GM19372 (cell line): ENCODE data around the gene TIMM17A.

Experiments
- ATAC-seq: cut with Tn5 transposase; IDR thresholded peaks from one replicate; pipeline ENCODE4 v1.9.1; 2021; ENCODE audit warnings: mild to moderate bottlenecking, low read depth, moderate library complexity; ENCODE audit not compliant: unreplicated experiment

Gene TIMM17A

GRCh38 chr1:201955009-201955728 lies at the start of gene TIMM17A:
TSS of gene TIMM17A (plus strand) at chr1:201955503. CDS start at chr1:201955527, 24 bp downstream.
- ATAC-seq, result peak; percentile 99

GRCh38 chr1:201906336-201906735 lies 49.0 kb upstream of the TIMM17A start:
- ATAC-seq, result no peak

DNA sequence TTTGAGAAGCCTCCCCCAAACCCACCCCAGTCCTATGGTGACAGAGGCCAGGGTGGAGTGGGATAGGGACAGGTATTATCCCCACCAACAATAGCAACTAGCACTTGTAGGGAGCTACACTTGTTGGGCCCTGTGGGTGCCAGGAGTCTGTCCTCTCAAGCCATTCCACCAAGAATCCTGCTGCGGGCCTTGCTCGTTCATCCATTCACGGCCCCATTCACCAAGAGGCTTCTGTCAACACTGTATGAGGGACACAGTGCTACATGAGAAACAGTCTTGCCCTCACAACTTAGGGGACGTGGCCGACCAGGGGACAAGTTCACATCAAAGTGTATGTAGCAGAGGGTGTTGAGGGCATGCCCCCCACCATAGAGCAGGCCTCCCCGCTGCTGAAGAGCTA lies 47.7 kb upstream of the TIMM17A start:
- no peak for ATAC-seq

DNA sequence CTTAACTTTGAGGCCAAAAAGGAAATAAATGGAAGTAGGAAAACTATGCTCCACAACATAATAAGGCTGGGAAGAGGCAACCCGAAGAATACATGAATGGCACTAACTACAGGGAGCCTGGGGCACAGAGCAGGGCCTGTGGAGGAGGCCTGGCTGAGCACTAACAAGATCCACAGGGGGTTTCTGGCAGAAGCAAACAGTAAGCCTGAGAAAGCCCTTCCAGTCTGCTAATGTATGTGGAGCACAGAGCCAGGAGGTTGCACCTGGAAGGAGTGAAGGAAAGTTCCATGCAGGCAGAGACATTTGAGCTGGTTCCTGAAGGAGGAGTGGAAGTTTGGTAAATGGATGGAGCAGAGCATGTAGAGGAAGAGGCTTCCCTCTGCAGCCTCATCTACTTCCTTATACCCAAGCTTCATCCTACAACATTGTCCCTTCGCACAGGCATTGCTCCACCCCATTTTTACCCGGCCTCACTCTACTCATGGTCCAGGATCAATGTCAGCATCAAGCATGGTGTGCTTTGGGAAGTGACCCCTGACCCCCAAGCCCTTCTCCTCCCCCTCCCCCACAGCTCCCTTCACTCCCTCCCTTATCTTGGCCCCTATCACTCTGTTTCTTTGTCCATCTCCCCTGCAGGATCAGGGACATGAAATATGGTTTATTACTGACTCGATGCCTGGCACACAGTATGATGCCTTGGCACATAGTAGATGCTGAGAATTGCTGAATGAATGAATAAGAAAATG lies 43.3 kb upstream of the TIMM17A start:
- no peak for ATAC-seq

DNA sequence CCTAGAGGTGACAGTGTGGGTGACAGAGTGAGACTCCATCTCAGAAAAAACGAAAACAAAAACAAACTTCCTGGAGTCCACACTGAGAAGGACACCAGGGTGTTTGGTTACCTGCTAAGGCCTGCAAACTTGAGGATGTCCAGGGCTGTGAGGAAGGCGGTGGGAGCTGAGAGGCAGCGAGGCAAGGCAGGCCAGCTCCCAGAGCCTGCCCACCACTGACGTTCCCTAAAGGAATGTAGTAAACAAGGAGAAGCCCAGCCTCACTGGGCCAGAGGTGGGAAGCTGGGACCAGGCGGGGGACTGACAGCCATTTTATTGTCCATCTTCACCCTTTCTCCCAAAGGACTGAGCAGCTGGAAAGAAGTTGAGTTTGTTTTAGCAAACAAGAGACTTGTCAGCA lies 42.5 kb upstream of the TIMM17A start:
- no peak for ATAC-seq

DNA sequence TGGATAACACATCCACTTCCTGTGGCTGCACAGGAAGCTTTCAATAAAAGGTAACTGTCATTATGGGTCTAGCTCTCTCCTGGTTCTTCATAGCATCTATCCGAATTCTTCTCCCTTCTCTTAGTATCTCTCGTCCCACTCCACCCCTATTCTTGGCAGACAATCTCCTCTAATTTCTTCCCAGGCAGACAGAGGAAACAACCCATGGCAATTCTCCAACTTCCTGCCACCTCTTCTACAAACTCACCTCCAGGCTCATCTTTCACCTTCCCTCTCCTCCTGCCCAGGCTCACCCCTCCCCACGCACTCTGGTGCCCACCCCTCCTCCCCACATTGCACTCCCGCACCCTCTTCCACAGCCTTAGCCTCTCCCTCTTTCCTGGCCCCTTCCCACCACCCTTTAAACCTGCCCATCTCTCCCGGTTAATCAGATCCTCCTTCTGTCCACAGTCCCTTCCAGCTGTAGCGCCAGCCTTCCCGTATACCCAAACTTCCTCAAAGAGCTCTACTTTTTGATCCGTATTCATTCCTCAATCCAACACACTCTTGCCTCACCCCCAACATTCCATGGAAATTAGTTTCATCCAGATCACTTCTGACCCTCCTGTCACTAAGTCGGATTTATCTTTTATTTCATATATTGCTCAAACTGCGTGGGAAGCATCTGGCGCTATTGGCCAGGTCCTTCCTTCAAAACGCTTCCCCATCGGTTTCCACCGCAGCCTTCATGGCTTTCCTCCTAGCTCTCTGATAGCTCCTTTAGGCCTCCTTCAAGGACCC lies 40.7 kb upstream of the TIMM17A start:
- ATAC-seq, result no peak

GRCh38 chr1:201916649-201917249 lies 38.6 kb upstream of the TIMM17A start:
- no peak for ATAC-seq

GRCh38 chr1:201917362-201918033 lies 37.8 kb upstream of the TIMM17A start:
- no peak for ATAC-seq

DNA sequence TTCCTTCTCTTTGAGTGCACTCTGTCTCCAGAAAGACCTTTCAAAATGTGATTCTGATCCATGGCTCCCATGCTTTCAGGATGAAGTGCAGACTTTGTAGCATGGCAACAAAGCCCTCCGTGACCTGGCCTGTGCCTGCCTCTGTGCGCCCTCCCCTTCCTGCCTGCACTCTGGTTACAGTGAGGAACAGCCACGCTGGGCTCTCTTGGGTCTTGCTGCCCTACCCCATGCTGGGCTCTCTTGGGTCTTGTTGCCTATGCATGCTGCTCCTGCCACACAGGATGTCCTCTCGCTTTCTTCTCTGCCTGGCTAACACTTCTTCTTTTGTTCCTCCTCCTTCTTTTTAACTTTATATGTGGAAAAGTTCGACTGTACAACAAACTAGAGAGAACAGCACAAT lies 37.0 kb upstream of the TIMM17A start:
- ATAC-seq, result no peak

- ATAC-seq, result no peak
Measured at GRCh38 chr1:201921952-201922558, 33.2 kb upstream of the TIMM17A start.

- ATAC-seq, result no peak
Measured at GRCh38 chr1:201925301-201925567, 30.1 kb upstream of the TIMM17A start.

DNA sequence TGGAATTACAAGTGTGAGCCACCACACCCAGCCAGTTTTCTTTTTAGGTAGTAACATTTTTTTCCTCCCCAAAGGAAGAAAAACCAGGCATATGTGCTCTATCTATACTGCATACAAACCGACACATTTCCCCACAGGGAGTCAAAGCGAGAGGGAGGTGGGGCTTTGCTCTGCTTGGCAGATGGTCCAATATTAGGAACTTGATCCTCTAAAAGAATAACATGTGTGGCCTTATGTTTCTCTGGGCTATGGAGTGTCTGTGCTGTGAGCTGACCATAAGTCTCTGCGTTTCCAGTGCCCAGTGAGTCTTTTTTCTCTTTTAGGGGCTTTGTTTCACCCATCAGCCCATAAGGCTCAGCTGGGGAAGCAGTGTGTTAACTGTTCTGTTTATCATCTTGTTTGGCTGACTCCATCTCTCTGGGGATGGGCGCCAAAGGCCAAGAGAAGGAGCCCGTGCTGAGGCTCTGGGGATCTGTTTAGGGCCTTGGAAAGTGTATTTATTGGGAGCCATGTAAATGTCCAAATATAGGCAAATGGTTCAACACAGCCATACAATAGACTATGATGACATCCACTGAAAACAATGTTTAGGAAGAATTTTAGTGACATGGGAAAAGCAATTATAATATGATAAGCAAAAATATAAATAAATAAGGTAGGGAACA lies 29.2 kb upstream of the TIMM17A start:
- no peak for ATAC-seq

- ATAC-seq, result no peak
Measured at GRCh38 chr1:201928266-201928665, 27.0 kb upstream of the TIMM17A start.

DNA sequence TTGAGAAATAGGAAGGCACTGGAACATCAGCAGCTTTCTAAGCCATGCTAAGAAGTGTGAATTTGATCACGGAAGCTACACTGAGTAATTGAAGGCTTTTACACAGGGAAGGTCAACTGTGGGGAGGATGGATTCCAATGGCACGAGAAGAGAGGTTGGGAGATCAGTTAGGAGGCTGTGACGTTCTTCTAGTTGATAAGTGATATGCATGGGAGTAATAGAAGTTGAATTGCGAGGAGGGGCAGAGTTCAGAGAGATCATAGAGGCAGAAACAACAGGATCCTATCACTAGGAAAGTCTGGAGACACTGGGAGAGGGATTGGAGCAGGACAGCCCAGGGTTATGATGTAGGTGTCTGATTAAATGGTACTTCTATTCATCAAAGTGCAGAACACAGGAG lies 25.2 kb upstream of the TIMM17A start:
- no peak for ATAC-seq

DNA sequence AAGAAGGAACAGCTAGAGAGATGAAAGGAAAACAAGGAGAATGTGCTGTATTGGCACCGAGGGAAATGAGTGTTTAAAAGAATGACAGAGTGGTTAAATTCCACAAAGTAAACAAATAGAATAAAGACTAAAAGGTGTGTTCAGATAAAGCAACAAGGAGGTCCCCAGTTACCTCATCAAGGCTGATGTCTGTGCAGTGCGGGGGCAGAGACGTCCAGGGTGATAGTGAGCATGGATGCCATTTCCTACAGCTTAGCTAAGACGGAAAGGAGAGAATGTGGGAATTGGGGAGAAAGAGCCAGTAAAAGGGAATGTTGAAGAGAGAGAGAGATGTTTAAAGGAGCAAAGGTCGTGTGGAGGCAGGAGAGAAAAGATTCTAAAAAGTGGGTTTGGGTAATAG lies 24.5 kb upstream of the TIMM17A start:
- no peak for ATAC-seq

DNA sequence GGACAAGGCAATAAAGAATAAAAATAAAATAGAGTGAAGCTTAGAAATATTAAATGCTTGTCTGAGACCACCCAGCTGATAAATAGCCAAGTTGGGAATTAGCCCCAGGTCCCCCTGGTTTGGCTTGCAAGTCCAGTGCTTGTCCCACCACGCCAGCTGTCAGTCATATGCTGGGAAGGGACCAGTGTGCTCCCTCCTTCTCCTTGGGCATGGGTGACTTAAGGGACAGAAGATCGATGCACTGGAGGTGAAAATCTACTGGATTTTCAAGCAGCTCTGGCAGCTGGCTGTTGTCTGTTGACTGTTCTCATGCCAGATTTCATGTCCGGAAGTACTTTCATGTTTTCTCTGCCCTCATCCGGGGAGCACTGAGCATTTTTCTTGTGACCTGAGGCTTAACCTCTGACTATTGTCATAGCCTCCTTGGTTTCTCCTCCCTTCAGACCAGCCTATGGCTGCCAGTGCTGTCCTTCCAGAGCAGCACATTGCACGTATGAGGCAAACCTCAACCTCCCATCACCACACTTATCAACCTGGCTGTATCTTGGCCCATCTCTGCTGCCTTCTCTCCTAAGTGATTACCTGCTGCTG lies 21.4 kb upstream of the TIMM17A start:
- no peak for ATAC-seq

DNA sequence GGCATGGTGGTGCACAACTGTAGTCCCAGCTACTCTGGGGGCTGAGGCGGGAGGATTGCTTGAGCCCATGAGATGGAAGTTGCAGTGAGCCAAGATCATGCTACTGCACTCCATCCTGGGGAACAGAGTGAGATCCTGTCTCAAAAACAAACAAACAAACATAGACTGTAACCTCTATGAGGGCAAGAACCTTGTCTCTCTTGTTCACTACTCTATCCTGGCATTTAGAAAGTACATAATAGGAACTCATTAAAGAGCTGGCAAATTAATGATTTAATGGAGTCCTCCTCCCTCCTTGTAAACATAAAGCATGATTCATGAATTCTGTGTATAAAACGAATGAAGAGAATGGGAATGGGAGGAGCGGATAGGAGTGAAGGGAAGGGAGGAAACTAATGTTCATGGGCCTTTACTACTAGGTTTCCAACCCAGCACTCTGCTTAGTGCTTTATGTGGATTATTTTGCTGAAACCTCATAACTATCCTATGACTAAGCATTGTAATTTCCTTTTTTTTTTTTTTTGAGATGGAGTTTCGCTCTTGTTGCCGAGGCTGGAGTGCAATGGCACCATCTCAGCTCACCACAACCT lies 17.6 kb upstream of the TIMM17A start:
- ATAC-seq, result no peak

DNA sequence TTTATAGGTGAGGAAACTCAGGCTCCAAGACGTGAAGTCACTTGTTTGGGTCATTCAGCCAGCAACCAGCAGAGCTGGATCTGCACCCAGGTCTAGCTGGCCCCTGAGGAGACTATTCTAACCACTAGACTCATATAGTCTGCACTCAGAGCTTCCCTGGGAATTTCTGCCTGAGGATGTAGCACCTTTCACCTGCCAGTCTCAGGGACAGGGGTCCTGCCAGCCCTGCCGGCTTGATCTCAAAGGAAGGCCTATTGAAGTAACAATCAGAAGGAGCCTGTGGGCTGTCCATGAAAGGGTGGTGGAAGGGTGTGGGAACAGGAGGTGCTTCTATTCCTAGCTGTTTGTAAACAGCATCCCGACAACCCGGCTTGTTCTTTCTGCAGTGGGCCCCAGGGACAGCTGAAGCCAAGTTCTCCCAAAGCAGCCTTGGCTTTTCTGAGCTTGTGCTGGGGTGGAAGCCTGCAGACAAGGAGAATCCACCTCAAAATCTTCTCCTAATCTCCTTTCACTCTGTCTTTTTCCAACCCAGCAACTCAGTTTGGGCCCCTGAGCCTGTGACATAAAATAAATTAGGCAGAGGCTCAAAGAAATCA lies 16.8 kb upstream of the TIMM17A start:
- ATAC-seq, result no peak

DNA sequence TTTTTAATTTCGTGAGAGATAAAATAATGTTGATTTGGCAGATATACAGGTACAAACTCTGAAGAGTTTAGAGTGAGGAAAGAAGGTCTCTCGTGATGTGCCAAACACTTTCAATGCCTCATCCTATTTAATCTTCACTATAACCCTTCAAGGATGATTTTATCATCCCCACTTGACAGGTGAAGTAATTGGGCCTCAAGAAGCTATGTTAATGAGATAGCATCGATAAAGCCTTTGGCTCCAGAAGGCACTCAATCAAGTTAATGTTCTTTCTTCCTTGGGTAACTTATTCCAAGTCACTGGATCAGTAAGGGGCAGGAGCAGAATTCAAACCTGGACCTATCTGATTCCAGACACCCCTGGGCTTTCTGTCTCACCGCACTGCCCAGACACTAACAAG lies 16.2 kb upstream of the TIMM17A start:
- ATAC-seq, result no peak
